Thyroid gland (tissue), 4 donors: Measurements from ENCODE around the gene SEMA6A. TPM values are rescaled to one million over a fixed set of nuclear protein-coding genes. Genes with fewer than 3 reads are reported as not detected.

Experiments used
- DNase-seq, 2 donors: peaks; one replicate each; pipeline ENCODE4 v3.0.0-alpha.2; 2019
- H3K27ac ChIP-seq, 3 donors: fragments of 200-600 bp; sonication (generic); 1 replicate in 2 of 3; 2 replicates in 1 of 3; pipeline ENCODE4 v1.5.1; 2016 to 2019; ENCODE audit warnings: mild to moderate bottlenecking in 1 of 3, moderate library complexity in 1 of 3
- H3K27me3 ChIP-seq: fragments of 200-600 bp; sonication (generic); one replicate; pipeline ENCODE4 v1.5.1; 2019
- H3K36me3 ChIP-seq, 2 donors: fragments of 200-600 bp; sonication (generic); one replicate each; pipeline ENCODE4 v1.5.1; 2016 to 2019
- H3K4me1 ChIP-seq, 2 donors: fragments of 200-600 bp; sonication (generic); one replicate each; pipeline ENCODE4 v1.5.1; 2017 to 2019
- H3K4me3 ChIP-seq, 3 donors: fragments of 200-600 bp; sonication (generic); replicated peaks in 1 of 3; 1 replicate in 2 of 3; 2 replicates in 1 of 3; pipeline ENCODE4 v1.5.1; 2016; ENCODE audit warnings: mild to moderate bottlenecking in 1 of 3
- H3K9me3 ChIP-seq: fragments of 200-600 bp; sonication (generic); one replicate; pipeline ENCODE4 v1.5.1; 2017
- CTCF ChIP-seq, 6 experiments: fragments of 200-600 bp in 3 of 6; fragments of 450-650 bp in 3 of 6; sonication (generic) in 3 of 6; IDR thresholded peaks; one replicate each; pipeline ENCODE4 v1.5.1; 2016 to 2019; ENCODE audit warnings: antibody characterized with exemption in 6 of 6, mild to moderate bottlenecking in 2 of 6, inconsistent platforms in 1 of 6, moderate library complexity in 1 of 6
- POLR2A ChIP-seq, 2 donors: fragments of 450-650 bp; IDR thresholded peaks; one replicate each; pipeline ENCODE4 v1.6.1; 2017; ENCODE audit warnings: antibody characterized with exemption in 2 of 2, mild to moderate bottlenecking in 2 of 2, moderate library complexity in 1 of 2
- WGBS, 2 donors: methylation state at CpG; one replicate each; pipeline ENCODE4 v1.1.5; 2017; 5-methylcytosine and 5-hydroxymethylcytosine counted together
- intact Hi-C: fragments of 100-400 bp; cut with DNase I; formaldehyde crosslinking; loops from one replicate; pipeline ENCODE4 v1.15.1; 2023
- total RNA-seq, 4 donors: library from RNA; depleted of rRNA; stranded (reverse); fragments of >200 nt; gene quantifications; one replicate each; pipeline ENCODE4 v1.2.3, GENCODE V29; 2016

SEMA6A gene
- total RNA-seq, 4 donors from 2014 or later, result 27.6 to 37.9 (median 30.4) TPM

DNA sequence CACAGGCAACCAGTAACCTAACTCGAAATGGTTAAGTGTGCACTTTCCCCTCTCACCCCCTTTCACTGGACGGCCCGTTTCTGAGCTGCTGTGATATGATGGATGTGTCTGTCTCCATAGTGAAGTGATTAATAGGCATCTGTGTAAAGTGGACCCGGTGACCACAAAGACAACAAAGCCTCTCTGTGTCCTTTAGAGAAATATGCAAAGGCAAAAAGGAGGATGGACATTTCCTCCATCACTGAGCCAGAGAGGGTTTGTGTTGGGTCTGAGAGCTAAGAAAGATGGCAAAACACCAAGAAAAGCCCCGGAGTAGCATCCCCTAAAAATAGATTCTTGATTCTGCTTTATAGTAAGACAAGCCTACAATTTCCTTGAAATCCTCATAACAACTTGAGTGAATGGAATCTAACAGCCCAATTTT is 120.6 kb downstream of the SEMA6A start:
- DNase-seq, result no peak
- Histone ChIP-seq H3K9me3 (no peaks in the 10 kb centered on the region), H3K4me3 (no peak overlapping the region), H3K27ac (no peak overlapping the region), H3K27me3 (no peaks in the 10 kb centered on the region), H3K4me1 (no peaks in the 10 kb centered on the region), H3K36me3 (no peaks in the 10 kb centered on the region)
- TF ChIP-seq POLR2A (IDR thresholded peaks at IDR 0.05), result no peak
- no peak for TF ChIP-seq CTCF (IDR thresholded peaks at IDR 0.05)
- intact Hi-C loops, result no loop called here
- WGBS, 2 donors, result 50 to 54% methylated on average over 5 of the region's 5 CpGs

DNA sequence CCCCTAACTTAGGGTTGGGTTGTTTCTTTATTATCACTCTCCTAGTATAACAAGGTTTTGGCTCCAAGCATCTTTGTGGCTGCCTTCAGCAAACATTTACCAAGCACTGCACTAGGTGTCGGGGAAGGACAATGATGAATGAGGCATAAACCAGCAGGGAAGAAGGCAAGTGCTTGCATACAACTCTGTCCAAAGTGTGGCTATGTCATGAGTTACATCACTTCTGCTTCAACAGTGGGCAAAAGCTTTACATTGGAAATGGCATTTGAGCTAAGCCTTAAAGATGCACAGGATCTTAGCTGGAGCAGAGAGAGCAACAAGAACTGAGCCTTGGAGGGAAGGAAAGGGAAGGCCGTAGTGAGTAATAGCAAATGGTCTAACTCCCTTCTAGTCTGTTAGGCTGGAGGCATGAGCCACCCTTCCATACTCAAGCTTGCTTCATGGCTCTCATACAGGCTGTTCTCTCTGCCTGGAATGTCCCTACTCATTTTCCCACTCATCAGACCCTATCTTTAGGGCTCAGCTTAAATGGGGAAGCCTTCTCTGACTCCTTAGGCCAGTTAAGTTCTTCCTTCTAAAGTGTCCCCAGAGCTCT is 121.8 kb downstream of the SEMA6A start:
- intact Hi-C loops, result no loop called here
- no peaks in the 10 kb centered on the region for H3K27me3 ChIP-seq
- H3K27ac ChIP-seq, result no peak overlapping the region
- H3K9me3 ChIP-seq, result no peaks in the 10 kb centered on the region
- no peak overlapping the region for H3K4me3 ChIP-seq
- no peak for TF ChIP-seq POLR2A (IDR thresholded peaks at IDR 0.05)
- TF ChIP-seq CTCF (IDR thresholded peaks at IDR 0.05), result no peak
- DNase-seq, result no peak
- H3K4me1 ChIP-seq, result no peaks in the 10 kb centered on the region
- WGBS, 2 donors, result 97 to 98% methylated on average over 2 of the region's 2 CpGs
- no peaks in the 10 kb centered on the region for H3K36me3 ChIP-seq

- 82 to 91% methylated on average over 3 of the region's 3 CpGs for WGBS, 2 donors
- intact Hi-C loops, result no loop called here
- H3K9me3 ChIP-seq, result no peaks in the 10 kb centered on the region
- no peak overlapping the region for H3K4me3 ChIP-seq
- H3K27ac ChIP-seq, result no peak overlapping the region
- no peaks in the 10 kb centered on the region for H3K4me1 ChIP-seq
- TF ChIP-seq CTCF (IDR thresholded peaks at IDR 0.05), result no peak
- TF ChIP-seq POLR2A (IDR thresholded peaks at IDR 0.05), result no peak
- no peak for DNase-seq
- no peaks in the 10 kb centered on the region for H3K27me3 ChIP-seq
- peaks cover 6% of the 10 kb centered on the region in 2 donors for H3K36me3 ChIP-seq
Observed at GRCh38 chr5:116451905-116452450, 122.6 kb downstream of the SEMA6A start.

DNA sequence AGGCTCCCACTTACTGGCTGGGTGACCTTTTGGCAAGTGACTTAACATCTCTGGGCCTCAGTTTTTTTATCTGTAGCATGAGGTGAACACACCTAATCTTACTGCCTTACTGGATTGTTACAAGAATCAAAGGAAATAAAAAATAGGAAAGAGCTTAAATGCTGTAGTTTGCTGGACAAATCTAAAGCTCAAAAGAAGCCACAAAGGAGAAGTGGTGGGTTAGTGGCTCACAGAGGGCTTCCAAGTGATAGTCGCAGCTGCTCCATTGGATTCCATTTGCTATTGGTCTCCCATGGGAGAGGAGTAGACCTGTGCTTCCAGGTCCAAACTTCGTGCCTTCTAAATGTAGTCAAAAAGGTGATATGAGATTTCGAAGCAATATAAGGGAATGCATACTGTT is 123.6 kb downstream of the SEMA6A start:
- no peak for DNase-seq
- intact Hi-C loops, result no loop called here

More for the DNA sequence above, 123.6 kb downstream of the SEMA6A start:
- no peaks in the 10 kb centered on the region for H3K27me3 ChIP-seq
- TF ChIP-seq CTCF (IDR thresholded peaks at IDR 0.05), result no peak
- TF ChIP-seq POLR2A (IDR thresholded peaks at IDR 0.05), result no peak
- H3K4me3 ChIP-seq, result no peak overlapping the region
- H3K9me3 ChIP-seq, result no peaks in the 10 kb centered on the region
- H3K36me3 ChIP-seq, result peaks cover 8 to 14% of the 10 kb centered on the region in 2 donors
- H3K4me1 ChIP-seq, result no peaks in the 10 kb centered on the region
- 92 to 94% methylated on average over 3 of the region's 3 CpGs for WGBS, 2 donors
- no peak overlapping the region for H3K27ac ChIP-seq
